ENCODE results near the gene NCF2. TPM values are rescaled to one million over a fixed set of nuclear protein-coding genes. Genes with fewer than 3 reads are reported as not detected.

The NCF2 gene
- total RNA-seq, 1 donor from 2014 or later, result 29.6 TPM

- DNase-seq (ENCODE audit: low spot score) (peak; percentile 21), ATAC-seq (no peak)
Measured at GRCh38 chr1:183589874-183590243, 400 bp downstream of the NCF2 start.

GRCh38 chr1:183589384-183589783 is 875 bp downstream of the NCF2 start:
- ATAC-seq, result no peak
- intact Hi-C loops (cut with DNase I), result no loop called here
- no peak for DNase-seq (ENCODE audit: low spot score)

More at GRCh38 chr1:183589874-183590243, 400 bp downstream of the NCF2 start:
- intact Hi-C loops (cut with DNase I), result no loop called here

DNA sequence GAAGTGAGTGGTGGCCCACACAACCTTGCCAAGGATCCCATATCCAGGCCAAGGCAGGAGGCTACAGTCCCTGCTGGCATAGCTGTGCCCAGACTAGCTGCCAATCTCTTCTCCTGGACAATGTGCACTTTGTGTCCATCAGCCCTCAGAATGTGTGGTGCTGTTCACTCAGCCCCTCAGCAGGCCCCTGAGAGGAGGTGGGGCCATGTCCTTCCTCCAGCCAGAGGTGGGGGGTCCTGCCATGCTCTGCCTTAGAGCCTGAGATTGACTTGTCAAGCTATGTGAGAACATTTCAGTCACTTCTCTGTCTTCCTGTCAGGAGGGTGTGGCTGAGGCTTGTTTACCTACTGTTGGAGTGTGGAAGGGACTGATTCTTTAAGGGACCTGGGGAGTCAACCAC is 1.4 kb downstream of the NCF2 start:
- peak; percentile 41 for DNase-seq (ENCODE audit: low spot score)
- no peak for ATAC-seq

DNA sequence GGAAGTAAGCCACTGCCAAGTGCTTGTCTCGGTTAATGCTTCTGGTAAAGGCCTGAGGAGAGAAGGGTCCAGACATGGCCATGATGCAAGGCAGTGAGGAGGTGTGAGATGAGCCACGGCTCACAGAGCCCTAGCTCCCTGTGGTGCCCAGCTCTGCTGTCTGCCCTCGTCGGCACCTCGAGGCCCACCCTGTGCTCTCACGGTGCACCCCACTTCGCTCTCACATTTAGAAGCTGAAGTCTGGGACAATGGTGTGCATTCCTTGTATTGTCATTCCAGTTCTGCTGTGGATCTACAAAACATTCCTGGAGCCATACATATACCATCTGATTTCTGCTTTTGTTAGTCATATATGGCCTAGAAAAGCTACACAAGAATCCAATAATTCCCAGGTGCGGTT is 3.3 kb downstream of the NCF2 start:
- intact Hi-C loops (cut with DNase I), result no loop called here
- DNase-seq (ENCODE audit: low spot score) (peak; percentile 25), ATAC-seq (no peak)

More for the DNA sequence above, 1.4 kb downstream of the NCF2 start:
- intact Hi-C loops (cut with DNase I), result no loop called here

DNA sequence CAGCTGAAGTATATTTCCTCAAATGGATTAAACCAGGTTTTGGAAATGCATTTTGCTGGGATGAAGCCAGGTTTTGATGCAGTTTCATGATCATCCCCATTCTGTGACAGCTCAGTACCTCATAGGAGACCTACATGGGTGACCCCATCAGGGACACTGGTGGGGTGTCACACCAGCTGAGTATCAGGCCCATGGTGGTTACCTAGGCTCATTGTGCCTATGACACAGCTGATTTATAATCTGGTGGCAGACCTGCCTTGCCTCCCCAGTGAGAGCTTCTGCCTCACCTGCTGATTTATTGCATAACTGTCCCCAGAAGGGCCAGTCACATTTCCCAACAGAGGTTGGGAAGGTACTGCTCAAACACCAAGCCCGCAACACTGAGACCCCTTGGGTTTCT is 3.8 kb downstream of the NCF2 start:
- peak; percentile 9 for DNase-seq (ENCODE audit: low spot score)
- intact Hi-C loops (cut with DNase I), result no loop called here
- no peak for ATAC-seq

- intact Hi-C loops (cut with DNase I), result no loop called here
- ATAC-seq (no peak), DNase-seq (ENCODE audit: low spot score) (peak; percentile 21)
Measured at GRCh38 chr1:183585038-183585437, 5.2 kb downstream of the NCF2 start.

GRCh38 chr1:183584147-183584546 is 6.1 kb downstream of the NCF2 start:
- intact Hi-C loops (cut with DNase I), result no loop called here
- ATAC-seq (no peak), DNase-seq (ENCODE audit: low spot score) (peak; percentile 15)

- intact Hi-C loops (cut with DNase I), result no loop called here
- ATAC-seq (peak; percentile 38), DNase-seq (ENCODE audit: low spot score) (peak; percentile 43)
Measured at GRCh38 chr1:183583466-183583865, 6.8 kb downstream of the NCF2 start.

GRCh38 chr1:183582021-183582713 is 8.1 kb downstream of the NCF2 start:
- ATAC-seq (no peak), DNase-seq (ENCODE audit: low spot score) (peak; percentile 43)
- intact Hi-C loops (cut with DNase I), result no loop called here

GRCh38 chr1:183580281-183580682 is 10.0 kb downstream of the NCF2 start:
- DNase-seq (ENCODE audit: low spot score), result peak; percentile 53
- ATAC-seq, result peak; percentile 67
- intact Hi-C loops (cut with DNase I), result no loop called here

- DNase-seq (ENCODE audit: low spot score) (no peak), ATAC-seq (no peak)
- intact Hi-C loops (cut with DNase I), result no loop called here
Measured at GRCh38 chr1:183578856-183579255, 11.4 kb downstream of the NCF2 start.

DNA sequence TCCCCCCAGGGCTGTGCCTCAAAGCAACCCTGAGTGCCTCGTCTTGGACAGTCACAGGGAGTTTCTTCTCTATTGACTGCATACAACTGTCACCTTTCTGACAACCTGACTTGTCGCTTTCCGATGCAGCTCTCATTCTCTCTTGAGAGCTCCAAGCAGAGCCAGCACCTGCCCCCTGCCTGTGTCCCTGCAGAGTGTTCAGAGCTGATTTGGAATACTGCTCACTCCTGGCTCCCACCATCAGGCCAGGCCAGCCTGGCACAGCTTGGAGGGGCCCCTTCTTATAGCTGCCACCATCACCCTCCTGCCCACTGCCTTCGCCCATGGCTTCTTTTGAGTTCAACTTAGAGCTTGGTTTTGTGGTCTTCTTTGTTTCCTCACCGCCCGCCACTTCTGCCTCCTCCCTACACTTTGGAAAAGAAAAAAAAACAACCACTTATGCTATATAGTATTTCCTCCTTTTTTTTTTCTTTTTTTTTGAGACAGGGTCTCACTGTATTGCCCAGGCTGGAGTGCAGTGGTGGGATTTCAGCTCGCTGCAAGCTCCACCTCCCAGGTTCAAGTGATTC is 12.3 kb downstream of the NCF2 start:
- ATAC-seq (no peak), DNase-seq (ENCODE audit: low spot score) (peak; percentile 26)
- intact Hi-C loops (cut with DNase I), result no loop called here

GRCh38 chr1:183576537-183576936 is 13.7 kb downstream of the NCF2 start:
- ATAC-seq (no peak), DNase-seq (ENCODE audit: low spot score) (peak; percentile 36)
- intact Hi-C loops (cut with DNase I), result no loop called here

- DNase-seq (ENCODE audit: low spot score), result peak; percentile 43
- intact Hi-C loops (cut with DNase I), result no loop called here
Measured at GRCh38 chr1:183575606-183576005, 14.7 kb downstream of the NCF2 start.

DNA sequence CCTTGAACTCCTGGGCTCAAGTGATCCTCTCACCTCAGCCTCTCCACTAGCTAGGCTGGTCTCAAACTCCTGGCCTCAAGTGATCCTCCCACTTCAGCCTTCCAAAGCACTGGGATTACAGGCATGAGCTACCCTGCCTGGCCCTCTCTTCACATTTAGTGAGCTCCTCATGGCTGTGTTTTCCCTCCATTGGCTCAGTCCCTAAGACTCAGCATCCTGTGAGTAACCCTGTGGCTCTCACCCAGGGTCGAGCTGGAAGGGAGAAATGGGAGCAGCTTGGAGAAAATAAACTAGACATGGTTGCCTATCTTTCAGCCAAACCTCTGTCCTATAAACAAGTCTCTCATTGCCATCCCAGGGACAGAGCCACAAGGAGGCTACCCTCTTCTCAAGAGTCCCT is 17.5 kb downstream of the NCF2 start:
- intact Hi-C loops (cut with DNase I), result no loop called here
- ATAC-seq, result no peak
- DNase-seq (ENCODE audit: low spot score), result no peak

More at GRCh38 chr1:183575606-183576005, 14.7 kb downstream of the NCF2 start:
- no peak for ATAC-seq

DNA sequence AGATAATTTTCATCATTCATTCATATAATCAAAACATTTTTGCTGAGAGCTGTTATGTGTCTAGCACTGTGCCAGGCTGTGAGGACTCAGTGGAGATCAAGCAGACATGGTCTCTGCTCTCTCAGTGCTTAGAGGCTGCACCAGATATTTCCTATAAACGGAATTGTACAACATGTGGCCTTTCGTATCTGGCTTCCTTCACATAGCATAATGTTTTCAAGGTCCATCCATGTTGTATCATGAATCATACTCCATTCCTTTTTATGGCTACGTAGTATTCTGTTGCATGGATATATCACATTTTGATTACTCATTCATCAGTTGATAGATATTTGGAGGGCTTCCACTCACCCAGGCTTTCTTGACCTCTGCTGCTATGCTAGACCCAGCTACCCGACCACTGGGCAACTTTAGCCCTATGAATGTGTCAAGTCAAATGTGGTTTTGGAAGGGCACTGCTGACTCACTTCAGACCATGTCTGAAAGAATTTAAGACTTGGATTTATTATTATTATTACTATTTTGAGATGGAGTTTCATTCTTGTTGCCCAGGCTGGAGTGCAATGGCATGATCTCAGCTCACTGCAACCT is 18.5 kb downstream of the NCF2 start:
- DNase-seq (ENCODE audit: low spot score) (no peak), ATAC-seq (no peak)
- intact Hi-C loops (cut with DNase I), result no loop called here

DNA sequence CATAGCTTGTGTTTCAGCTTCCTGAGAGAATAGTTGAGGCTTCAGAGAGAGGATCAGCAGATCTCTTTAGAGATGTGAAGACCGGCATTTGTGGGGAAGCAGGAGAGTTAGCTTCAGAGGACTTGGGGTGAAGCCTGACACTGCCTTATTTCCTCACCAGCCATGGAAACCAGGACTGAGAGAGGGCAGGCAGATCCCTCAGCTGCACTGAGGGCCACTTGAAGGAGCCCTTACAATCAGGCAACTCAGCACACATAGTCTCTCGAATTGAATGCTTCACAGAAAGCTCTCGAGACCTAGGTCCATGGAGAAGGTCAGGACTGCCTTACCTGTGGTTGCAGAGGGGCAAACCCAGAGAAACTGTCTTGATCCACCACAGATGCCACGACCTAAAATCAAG is 19.8 kb downstream of the NCF2 start:
- intact Hi-C loops (cut with DNase I), result no loop called here
- ATAC-seq, result no peak
- DNase-seq (ENCODE audit: low spot score), result no peak

GRCh38 chr1:183569801-183570200 is 20.5 kb downstream of the NCF2 start:
- ATAC-seq, result no peak
- DNase-seq (ENCODE audit: low spot score), result no peak
- intact Hi-C loops (cut with DNase I), result no loop called here

- no peak for DNase-seq (ENCODE audit: low spot score)
- intact Hi-C loops (cut with DNase I), result no loop called here
- ATAC-seq, result no peak
Measured at GRCh38 chr1:183569141-183569540, 21.1 kb downstream of the NCF2 start.

DNA sequence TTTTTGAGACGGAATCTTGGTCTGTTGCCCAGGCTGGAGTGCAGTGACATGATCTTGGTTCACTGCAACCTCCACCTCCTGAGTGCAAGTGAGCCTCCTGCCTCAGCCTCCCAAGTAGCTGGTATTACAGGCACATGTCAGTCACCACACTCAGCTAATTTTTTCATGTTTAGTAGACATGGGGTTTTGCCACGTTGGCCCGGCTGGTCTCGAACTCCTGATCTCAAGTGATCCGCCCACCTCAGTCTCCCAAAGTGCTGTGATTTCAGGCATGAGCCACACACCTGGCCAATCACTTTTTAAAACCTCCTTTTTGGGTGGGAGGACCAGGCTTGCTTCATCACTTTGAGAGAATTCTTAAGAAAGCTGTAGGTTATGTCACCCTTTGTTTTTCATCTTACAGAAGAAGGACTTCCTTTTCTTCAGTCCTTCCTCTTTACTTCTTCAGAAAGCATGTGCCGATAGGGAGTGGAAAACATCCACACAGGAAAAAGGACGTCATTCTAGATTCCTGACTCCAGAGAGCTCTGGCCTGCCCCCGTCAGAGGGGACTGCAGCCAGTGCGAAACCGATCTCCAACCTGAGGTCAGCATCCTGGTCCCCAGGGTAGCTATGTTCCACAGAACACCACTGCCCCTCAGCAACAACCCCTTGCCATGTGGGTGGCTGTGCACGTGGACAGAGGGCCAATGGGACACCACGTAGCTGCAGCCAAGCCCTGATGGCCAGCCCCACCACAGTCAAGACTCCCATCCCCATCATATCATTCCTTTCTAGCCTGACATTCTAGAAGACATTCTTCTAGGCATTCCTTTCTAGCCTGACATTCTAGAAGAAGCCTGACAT is 21.9 kb downstream of the NCF2 start:
- DNase-seq (ENCODE audit: low spot score), result no peak
- intact Hi-C loops (cut with DNase I), result no loop called here
- ATAC-seq, result peak; percentile 81
